Omental fat pad (tissue), 4 donors: ENCODE data around the gene HNRNPC. TPM values are rescaled to one million over a fixed set of nuclear protein-coding genes. Genes with fewer than 3 reads are reported as not detected.

Source experiments
- ATAC-seq: fragments of 150-250 bp; one replicate; pipeline ENCODE4 v1.9.1; 2016; ENCODE audit warnings: mild to moderate bottlenecking, moderate library complexity; ENCODE audit not compliant: low FRiP score
- DNase-seq: peaks from one replicate; pipeline ENCODE4 v3.0.0-alpha.2; 2019; ENCODE audit warnings: low spot score
- CTCF ChIP-seq, 3 donors: fragments of 450-650 bp; IDR thresholded peaks; one replicate each; pipeline ENCODE4 v1.5.1; 2016 to 2017; ENCODE audit warnings: antibody characterized with exemption in 3 of 3, mild to moderate bottlenecking in 3 of 3, moderate library complexity in 2 of 3
- total RNA-seq, 4 donors: library from RNA; depleted of rRNA; stranded (reverse); fragments of >200 nt; gene quantifications; one replicate each; pipeline ENCODE4 v1.1.0, GENCODE V29; 2016

HNRNPC gene
- total RNA-seq, 4 donors from 2014 or later: 361 to 619 (median 454) TPM

DNA sequence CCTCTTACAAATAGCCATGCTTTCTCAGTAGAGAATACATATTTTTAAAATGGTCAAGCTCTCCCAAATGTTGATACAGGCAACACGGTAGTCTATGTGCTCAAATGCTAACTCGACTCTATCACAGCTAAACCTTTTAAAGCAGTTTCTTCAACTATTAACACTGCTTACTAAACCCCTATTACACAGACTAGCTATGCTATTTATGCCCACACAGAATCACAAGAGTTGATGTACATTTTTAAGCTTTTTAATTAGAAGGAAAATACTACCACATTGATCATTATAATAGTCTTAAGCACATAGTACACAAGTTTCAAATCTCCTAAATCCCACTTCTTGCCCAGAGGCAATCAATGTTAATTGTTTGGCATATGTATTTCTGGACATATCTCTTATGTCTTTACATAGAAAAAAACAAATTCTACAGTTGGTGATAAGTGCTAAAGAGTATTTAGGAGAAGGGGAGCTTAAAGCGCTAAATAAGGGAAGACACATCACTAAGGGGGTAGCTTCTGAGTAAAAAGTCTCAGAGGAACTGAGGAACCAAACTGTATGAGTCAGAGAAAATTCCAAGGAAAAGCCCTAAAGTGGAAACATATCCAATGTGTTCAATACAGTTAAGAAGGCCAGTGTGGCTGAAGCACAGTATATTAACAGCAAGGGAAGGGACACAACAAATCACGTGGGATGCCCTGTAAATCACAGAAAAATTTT lies 13.7 kb downstream of the HNRNPC start:
- DNase-seq (no peak), ATAC-seq (peak; percentile 25)
- no peak for TF ChIP-seq CTCF (IDR thresholded peaks at IDR 0.05)

- no peak for ATAC-seq
- DNase-seq: no peak
- no peak for TF ChIP-seq CTCF (IDR thresholded peaks at IDR 0.05)
These were observed 17.1 kb downstream of the HNRNPC start for GRCh38 chr14:21252149-21252548.

- no peak for DNase-seq
- ATAC-seq: no peak
- no peak for TF ChIP-seq CTCF (IDR thresholded peaks at IDR 0.05)
These were observed 18.0 kb downstream of the HNRNPC start for GRCh38 chr14:21251215-21251614.

DNA sequence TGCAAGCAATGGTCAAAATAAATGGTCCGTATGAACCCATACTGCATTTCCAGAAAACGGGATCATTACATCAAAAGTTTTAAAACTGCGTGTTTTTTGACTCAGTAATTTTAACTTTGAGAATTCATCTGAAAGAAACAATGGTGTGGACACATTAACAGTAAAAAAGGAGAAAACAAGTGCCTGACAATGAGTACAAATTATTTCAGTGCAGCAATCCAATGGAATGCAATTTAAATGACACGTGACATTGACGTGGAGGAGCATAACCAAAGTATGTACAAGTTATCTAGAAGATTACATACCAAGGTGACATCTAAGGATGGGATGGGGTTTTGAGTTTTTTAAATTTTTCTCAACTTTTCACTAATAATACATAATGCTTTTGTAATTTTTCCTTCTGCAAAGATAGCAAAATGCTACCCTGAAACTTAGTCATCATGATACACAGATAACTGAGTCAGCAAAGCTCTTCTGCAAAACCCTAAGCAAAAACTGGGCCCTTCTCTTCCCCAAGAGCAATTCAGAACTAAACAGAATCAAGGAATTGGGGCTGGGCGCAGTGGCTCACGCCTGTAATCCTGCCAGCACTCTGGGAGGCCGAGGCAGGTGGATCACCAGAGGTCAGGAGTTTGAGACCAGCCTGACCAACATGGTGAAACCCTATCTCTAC lies 20.4 kb downstream of the HNRNPC start:
- DNase-seq (no peak), ATAC-seq (no peak)
- no peak for TF ChIP-seq CTCF (IDR thresholded peaks at IDR 0.05)

DNA sequence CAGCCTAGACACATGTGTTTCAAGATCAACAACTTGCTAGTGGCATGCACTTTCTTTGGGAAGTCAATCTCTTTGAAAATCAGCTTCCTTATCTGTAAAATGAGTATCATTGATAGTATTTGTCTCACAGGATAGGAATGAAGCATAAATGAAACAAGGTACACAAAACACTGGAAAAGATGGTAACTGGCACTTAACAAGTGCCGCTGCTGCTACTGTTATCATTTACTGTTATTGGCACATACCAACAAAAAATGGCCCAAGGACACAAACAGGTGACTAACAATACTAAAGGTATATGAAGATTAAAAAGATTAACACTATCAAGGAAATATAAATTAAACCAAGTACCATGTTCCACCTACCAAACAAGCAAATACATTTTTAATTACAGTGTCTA lies 20.9 kb downstream of the HNRNPC start:
- no peak for TF ChIP-seq CTCF (IDR thresholded peaks at IDR 0.05)
- no peak for DNase-seq
- no peak for ATAC-seq

DNA sequence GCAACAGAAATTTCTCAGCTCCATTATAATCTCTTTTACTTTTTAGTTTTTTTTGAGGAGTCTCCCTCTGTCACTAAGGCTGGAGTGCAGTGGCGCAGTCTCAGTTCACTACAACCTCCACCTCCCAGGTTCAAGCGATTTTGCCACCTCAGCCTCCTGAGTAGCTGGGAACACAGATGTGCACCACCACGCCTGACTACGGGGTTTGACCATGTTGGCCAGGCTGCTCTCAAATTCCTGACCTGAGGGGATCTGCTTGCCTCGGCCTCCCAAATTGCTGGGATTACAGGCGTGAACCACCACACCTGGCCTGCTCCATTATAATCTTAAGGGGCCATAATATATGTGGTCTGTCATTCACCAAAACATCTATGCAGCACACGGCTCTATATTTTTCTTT lies 23.4 kb downstream of the HNRNPC start:
- DNase-seq: no peak
- no peak for ATAC-seq
- TF ChIP-seq CTCF (IDR thresholded peaks at IDR 0.05): no peak

DNA sequence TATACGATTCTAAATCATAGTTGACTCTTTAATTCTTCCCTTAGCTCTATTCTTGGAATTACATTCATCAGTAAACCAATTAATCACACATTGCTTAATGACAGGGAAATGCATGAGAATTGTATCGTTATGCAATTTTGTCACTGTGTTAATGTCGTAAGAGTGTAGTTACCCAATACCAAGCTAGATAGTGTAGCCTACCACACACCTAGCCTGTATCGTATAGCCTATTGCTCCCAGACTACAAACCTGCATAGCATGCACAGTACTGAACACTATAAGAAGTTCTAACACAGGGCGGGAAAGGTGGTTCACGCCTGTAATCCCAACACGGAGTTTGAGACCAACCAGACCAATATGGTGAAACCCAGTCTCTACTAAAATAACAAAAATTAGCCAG lies 24.7 kb downstream of the HNRNPC start:
- ATAC-seq (peak; percentile 65), DNase-seq (no peak)
- no peak for TF ChIP-seq CTCF (IDR thresholded peaks at IDR 0.05)
